Renal cortex interstitium (tissue), 11 donors: ENCODE data around the gene CPLX1. TPM values are rescaled to one million over a fixed set of nuclear protein-coding genes. Genes with fewer than 3 reads are reported as not detected.

Source experiments
- DNase-seq, 11 donors: peaks; one replicate each; pipeline ENCODE4 v3.0.0-alpha.2; 2013; ENCODE audit warnings: low read depth in 9 of 11, low spot score in 4 of 11; ENCODE audit errors: extremely low read depth in 1 of 11
- polyA plus RNA-seq, 3 donors: library from polyadenylated mRNA; unstranded; fragments of 120-200 nt; gene quantifications; one replicate each; pipeline ENCODE4 v1.2.1, GENCODE V29; 2013; ENCODE audit not compliant: insufficient read length in 3 of 3

CPLX1 gene
- polyA plus RNA-seq, 3 donors: 1.2 to 4.0 (median 3.2) TPM

DNA sequence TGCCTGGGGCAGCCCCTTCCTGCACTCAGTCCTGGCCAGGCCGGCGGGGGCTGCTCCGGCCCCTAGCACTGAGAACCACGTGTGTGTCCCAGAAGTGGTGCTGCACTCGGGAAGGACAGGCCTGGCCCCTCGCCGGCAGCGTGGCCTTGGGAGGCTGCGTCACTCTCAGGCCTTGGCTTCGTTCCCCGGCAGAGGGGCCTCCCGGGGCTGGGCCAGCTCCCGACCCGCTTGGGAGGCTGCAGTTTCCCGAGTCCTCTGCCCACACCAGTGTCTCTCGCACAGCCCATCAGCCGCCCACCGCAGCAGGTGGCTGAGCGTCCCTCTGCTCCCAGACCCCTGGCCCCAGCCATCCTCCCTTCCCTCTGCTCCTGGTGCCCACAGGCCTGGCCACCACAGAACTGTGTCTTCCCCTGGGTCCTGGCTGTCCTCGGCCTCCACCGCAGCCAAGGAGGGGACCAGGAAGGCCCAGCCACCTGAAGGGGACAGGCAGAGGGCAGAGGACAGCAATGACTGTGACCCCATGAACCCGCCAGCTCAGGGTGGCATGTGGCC lies 10.9 kb upstream of the CPLX1 start:
- no peak for DNase-seq

DNA sequence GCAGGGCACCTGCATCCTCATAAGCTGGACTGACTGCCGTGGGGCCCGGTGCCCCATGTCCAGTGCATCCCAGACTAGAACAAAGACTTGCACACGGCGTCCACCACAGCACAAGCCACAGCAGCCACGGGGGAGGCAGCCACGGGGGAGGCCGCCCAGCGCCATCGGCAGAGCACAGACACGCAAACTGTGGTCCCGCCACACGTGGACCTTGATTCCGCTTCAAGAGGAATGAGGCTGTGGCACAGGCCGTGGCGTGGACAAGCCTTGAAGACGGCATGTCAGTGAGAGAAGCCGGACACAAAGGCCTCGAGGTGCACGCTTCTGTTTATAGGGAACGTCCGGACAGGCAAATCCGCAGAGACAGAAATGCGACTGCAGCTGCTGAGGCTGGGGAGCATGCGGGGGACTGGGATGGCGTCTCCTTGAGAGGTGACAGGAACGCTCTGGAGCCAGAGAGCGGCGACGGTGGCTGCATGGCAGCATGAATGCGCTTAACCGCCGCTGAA lies 10.1 kb upstream of the CPLX1 start:
- DNase-seq: no peak

DNA sequence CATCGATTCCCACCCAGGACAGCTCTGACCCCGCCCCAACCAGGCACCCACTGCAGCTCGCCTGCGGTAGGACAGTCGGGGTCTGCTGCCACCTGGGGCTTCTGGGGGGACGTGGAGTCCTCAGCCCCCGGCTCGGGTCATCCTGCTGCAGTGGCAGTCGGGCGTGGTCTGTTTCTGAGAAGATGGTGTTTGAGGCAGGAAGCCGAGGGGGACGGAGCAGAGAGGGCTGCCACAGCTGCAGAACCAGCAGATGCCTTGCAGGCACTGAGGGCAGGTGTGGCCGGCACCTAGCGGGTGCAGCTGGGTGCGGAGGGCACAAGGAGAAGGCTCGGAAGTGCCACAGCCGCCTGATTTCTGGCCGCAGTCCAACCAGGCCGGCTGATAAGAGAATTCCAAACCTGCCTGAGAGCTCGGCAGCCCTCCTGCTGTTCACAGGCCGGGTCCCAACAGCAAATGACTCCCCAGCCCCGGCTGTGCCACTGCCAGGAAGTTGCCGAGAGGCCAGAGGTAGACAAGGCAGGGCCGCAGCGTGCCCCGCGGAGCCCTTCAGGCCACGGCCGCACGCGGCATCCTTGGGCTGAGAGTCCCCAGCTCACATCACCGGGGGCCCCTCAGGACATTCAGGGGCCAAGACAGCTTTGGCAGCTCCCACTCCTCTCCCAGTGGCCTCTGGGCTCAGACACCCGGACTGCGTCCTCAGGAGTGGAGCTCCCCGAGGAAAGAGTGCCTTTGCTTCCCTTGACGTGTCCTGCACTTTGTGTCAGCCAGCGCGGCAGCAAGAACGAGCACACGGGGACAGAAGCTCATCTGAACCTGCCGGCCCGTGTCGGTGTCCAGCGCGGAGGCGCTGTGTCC lies 9.4 kb upstream of the CPLX1 start:
- DNase-seq: no peak

DNA sequence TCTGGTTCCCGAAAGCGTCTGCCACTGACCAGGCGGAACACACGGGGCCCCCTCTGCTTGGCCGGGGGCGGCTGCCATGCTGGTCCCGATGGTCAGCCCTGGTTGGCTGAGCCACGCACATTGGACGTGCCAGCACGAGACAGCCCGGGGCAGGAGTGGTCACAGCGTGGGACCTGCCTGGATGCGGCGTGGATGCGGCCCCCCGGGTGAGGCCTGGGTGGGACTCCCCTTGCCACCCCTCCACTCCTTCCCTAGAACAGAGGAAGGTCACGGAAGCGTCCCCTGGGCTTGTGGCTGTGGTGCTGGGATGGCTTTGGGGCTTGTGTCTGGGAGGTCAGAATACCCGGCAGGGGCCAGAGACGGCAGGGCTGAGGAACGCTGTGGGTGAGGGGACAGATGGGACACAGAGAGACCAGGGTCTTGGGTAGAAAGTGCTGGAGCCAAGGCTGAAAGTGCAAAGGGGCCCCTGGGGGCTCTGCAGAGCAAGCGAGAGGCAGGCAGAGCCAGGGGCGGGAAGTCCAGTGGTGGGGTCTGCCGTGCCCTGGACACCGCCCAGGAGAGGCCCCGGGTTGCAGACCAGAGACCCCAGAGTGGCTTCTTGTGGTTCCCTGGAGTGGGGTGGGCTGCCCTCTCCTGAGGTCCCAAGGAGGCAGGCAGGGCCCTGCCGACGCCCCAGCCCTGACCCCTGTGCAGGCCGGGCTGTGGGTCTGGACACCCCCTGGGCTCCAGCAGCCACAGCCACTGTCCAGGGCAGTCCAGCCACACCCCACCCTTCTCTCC lies 8.6 kb upstream of the CPLX1 start:
- no peak for DNase-seq

DNA sequence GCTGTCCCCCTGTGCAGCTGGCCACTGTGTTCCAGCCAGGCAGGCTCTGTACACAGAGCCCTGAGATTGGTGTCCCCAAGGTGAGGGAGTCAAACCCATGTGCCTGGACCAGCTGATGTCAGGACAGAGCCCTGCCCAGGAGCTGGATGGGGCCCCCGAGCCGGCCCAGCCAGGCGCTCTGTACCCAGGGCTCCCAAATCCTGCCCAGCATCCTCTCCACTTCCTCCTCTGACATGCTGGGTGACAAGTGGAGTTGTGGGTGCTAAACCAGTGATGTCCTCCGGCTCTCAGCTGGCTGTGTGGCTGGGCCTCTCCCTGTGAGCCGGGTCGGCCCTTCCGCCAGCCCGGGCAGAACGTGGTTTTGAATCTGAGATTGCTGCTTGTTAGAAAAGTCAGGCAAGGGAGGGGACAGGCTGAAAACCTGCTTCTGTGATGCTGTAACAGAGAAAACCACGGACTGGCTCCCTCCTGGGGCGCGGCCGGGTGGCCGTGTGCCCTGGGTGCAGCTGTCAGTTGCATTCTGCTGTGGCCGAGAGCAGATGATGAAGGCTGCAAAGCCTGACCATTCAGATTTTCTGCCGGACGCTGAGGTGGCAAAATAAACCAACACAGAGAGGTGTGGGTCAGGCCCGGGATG lies 7.9 kb upstream of the CPLX1 start:
- no peak for DNase-seq

DNA sequence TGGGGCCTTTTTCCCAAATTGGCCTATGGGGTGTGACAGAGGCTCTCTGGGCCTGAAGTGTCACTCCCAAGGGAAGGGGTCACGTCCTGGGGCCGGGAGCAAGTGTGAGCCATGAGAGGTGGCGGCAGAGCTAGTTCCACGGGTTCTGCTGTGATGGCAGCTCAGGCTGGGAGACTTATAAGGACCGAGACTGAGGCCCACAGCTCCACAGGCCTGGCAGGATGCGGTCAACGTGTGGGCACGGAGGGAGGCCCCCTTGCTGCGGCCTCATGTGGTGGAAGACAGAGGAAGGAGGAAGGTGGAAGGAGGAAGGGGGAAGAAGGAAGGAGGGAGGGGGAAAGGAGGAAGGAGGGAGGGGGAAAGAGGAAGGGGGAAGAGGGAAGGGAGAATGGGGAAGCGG lies 7.2 kb upstream of the CPLX1 start:
- no peak for DNase-seq

DNA sequence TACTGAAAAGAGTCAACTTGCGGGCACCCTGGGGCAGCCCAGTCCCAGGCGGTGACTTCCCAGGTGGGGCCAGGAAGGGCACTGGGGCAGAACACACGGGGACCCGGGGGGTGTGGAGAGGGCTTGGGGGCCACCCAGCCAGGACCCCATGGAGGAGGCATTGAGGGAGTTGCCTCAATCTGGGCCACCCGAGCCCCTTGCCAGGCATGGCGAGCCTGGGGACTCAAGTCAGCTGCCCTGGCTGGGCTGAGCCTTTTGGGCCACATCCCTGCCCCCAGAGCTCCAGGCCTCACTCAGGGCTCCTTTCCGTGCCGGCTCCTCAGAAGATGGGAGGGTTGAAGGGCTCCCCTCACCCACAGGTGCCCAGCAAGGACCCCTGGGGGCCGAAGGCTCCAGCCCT lies 6.6 kb upstream of the CPLX1 start:
- no peak for DNase-seq

DNA sequence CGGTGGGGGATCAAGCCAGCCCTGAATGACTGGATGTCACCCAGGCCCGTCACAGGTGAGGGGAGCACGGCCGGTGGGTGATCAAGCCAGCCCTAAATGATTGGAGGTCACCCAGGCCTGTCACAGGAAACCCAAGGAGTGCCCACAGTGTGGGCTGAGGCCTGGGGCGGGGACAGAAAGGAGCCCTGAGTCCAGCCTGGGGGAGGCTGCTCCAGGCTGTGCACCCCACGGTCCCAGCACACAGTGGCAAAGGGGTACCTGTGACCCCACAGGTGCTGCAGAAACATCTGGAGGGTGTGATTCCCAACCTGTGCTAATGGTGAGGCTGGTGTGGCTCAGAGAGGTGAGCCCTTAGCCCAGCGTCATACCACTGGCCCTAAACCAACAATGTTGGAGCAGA lies 6.2 kb upstream of the CPLX1 start:
- DNase-seq: no peak

DNA sequence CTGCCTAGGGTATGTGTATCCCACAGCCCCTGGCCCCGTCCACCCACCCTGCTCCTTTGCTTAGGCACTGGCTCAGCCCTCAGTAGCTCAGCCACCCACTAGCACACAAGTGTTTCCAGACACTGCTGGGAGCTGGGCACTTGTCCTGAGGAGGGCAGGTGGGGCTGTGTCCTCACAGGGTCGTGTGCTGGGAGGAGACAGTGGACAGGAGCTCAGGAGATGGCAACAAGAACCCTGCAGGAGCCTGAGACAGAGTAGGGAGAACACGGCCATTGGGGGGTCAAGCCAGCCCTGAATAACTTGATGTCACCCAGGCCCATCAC lies 5.5 kb upstream of the CPLX1 start:
- no peak for DNase-seq

DNA sequence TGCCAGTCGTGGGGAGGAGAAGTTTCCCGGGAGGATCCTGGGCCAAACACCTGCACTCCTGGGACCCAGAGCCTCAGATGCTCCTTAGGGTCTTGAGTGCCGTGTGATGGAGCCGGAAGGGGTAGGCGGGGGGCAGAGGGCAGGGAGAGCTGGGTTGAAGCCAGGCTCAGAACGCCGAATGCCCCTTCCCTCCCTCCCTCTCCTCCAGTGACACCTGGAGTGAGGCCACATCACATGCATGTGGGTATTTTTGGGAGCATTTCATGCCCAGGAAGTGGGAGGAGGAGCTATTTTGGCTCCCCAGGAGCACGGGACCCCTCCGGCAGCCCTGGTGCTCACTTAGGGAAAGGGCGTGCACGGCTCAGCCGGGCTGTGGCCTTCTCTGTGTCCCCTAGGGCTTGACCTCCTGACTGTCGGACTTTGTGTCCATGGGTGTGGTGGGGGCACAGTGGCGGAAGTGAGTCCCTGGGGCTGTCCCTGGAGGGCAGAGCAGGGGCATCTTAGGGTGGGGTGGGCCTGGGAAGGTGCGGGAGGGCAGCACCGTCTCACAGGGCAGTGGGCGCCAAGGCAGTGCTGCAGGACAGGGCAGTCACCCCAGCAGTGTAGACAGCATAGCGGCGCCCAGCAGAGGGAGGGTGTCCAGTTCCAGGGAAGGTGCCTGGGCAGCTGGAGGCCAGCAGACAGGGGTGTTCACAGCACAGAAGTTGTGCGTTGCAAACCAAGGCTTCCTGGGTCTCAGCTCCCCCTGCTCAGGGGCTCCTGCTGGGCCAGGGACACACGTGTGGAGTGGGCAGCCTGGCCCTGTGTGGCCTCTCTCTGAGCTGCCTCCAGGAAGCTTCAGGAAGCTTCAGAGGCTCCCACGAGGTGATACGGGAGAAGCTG lies 4.9 kb upstream of the CPLX1 start:
- no peak for DNase-seq

DNA sequence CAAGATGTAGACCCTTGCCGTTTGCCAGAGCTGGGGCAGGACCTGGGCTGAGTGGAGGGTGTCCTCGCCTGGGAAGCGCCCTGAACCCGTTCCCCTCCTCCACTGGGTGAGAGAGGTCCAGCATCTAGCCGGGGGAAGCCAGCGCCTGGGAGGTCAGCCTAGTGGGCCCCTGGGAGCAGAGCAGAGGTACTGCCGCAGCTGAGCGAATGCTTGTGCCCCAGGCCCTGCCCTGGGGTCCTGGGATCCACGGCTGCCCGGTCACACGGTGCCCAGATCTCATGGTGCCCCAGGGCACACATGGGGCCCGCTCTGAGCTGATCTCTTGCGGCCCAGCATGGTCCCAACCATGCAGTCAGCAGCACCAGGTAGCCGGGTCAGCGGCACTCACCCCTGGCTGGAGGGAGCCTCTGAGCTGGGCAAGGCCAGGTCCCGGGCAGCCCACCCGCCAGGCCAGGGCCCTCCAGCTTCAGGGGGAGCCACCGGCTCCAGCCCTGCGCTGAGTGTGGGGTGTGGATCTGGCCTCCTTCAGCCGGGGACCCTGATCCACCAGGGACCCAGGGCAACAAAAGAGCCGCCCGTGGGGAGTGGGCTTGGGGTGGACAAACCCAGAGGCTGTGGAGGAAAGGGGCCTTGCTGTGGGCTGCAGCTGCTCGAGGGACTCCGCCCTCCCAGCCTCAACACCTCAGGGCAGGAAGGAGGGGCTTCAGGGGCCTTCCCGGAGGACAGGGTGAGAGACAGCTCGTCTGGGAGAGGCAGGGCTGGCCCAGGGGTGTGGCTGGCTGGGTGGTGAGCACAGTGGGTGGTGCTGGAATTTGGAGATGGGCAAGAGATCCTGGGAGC lies 4.1 kb upstream of the CPLX1 start:
- DNase-seq: no peak

DNA sequence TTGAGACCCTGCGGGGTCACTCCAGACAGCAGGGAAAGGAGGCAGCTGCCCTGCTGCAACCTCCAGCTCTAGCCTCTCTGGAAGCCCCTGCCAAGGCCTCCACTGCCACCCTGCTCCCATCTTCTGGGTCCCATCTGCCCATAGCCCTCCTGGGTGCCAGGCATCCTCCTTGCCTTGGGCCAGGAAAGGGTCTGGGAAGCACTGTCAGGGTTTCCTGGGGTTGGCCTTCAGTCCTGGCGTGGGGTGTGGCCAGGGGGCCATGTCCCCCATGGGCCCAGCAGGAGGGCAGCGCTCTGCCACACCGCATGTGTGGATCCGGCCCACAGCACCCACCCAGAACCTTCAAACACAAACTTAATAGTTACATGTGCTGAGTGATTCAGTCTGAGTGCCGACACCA lies 3.4 kb upstream of the CPLX1 start:
- no peak for DNase-seq

DNA sequence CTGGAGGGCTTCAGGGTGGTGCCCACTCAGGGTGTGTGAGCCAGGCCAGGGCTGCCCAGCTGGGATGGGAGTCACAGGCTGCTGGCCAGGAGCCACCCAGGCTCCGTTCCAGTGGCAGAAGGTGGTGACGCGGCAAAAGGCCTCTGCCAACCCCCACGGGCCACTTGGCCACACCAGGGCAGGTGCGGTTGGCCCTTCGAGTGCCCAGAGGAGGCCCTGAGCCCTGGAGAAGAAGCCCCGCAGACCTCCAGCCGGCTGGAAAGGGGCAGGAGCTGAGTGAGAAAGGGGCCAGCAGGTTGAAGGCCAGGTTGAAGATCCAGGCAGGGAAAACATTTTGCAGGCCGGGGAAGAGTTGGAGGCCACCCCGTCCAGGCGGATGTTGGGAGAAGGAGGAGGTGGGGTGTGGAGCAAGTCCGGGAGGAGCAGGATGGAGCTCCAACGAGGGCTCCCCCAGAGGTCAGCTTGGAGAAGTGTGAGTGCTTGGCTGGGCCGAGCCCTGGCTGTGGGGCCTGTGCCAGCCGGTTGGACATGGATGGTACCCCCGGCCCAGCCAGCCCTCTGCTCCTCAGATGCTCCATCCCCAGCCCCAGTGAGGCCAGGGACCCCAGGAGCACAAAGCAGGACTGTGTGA lies 2.8 kb upstream of the CPLX1 start:
- no peak for DNase-seq

DNA sequence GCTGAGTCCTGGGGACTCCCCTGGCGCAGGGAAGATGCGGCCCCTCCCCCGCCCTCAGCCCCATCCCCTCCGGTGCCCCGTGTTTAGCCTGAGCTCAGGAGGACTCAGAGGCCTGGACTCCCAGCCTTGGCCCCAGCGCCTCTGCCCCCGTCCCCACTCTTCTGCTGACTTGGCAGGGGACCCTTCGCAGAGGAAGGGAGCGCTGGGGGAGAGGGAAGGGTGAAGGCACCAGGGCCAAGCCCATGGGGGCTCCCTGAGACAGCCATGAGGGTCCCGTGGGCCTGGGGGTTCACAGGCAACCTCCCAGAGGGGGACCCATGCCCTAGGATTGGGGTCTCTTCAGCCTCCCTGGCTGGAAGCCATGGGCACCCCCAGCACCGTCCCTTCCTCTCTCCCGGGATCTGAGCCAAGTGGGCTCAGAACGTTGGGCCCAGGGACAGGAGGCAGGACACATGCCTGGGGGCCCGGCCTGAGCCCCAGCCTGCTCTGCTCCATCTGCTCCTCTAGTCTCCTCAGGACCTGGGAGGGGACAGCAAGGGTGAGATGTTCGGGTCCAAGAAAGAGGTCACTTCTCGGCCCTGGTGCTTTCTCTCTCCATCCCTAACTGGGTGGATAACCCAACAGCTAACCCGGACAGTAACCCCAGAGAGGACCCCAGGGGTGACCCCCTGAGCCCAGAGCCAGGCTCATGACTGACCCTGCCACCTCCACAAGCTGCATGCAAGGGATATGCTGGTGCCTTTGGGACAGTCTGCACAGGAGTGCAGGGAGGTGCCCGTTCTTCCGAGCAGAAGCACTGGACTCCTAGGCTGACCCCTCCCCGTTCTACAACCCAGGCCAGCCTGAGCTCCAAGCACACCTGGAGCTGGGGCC lies 1.5 kb upstream of the CPLX1 start:
- no peak for DNase-seq

DNA sequence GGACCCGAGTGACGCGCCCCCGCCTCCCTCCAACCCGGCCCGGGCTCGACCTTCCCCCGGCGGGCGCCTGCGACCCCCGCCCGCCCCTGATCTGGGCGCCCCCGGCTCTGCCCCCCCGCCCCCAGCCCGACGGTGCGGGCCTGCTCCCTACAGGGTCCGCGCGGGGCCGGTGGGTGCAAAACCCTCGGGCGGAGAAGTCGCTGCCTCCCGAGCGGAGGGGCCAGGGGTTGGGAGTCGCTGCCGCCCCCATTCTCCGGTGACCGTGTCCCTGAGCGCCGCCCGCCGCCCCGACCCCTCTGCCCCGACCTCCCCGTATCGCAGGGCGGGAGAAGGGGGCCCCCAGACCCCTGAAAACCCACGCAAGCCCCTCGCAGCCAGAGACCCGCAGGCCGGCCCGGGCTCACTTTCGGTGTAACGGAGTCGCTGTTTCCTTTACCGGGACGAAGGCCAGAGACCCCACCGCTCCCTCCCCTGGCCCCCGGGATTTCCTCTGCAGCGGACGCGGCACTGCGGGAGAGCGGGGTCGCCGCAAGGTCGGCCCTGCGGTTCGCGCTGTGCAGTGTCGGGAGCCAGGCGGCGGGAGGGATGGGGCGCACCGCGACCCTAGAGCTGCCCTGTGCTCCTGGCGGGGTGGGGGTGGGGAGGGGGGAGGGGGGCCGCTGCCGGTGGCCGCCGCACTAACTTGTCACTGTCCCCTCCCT lies 729 bp upstream of the CPLX1 start:
- no peak for DNase-seq
